Kidney (tissue), 14 donors: ENCODE data around the gene LGR6. TPM values are rescaled to one million over a fixed set of nuclear protein-coding genes. Genes with fewer than 3 reads are reported as not detected.

Experiments
- DNase-seq, 5 donors: peaks; one replicate each; pipeline ENCODE4 v3.0.0-alpha.2; 2013 to 2020
- FAIRE-seq: peaks from 2 replicates; lab custom pipeline; 2012; peaks lifted over from hg19 to GRCh38; lab: Jason Lieb, UNC
- H3K27ac ChIP-seq, 2 donors: one replicate each; pipeline ENCODE4 v1.7.0; 2013; ENCODE audit warnings: low read depth in 2 of 2, low read length in 2 of 2, inconsistent platforms in 1 of 2
- H3K27me3 ChIP-seq: one replicate; pipeline ENCODE4 v1.7.1; 2013; ENCODE audit warnings: low read length, inconsistent platforms; ENCODE audit not compliant: control insufficient read depth, insufficient read depth
- H3K36me3 ChIP-seq, 3 donors: one replicate each; pipeline versions ENCODE4 v1.7.0 to v1.7.1; 2013; ENCODE audit warnings: low read length in 3 of 3, control low read depth in 1 of 3, inconsistent platforms in 1 of 3; ENCODE audit not compliant: insufficient read depth in 3 of 3, control insufficient read depth in 2 of 3
- H3K4me1 ChIP-seq, 3 donors: one replicate each; pipeline versions ENCODE4 v1.7.0 to v1.7.1; 2013; ENCODE audit warnings: low read length in 3 of 3, inconsistent platforms in 1 of 3, low read depth in 1 of 3; ENCODE audit not compliant: control insufficient read depth in 2 of 3, insufficient read depth in 2 of 3
- H3K4me3 ChIP-seq, 3 donors: one replicate each; pipeline versions ENCODE4 v1.7.0 to v1.8.1; 2013; ENCODE audit warnings: low read length in 3 of 3, control low read depth in 1 of 3, inconsistent platforms in 1 of 3
- H3K9ac ChIP-seq, 3 donors: one replicate each; pipeline versions ENCODE4 v1.7.0 to v1.7.1; 2013; ENCODE audit warnings: low read length in 3 of 3, control low read depth in 1 of 3, inconsistent platforms in 1 of 3
- H3K9me3 ChIP-seq, 3 donors: one replicate each; pipeline versions ENCODE4 v1.7.0 to v1.7.1; 2013; ENCODE audit warnings: low read length in 3 of 3, control low read depth in 1 of 3, inconsistent platforms in 1 of 3; ENCODE audit not compliant: control insufficient read depth in 2 of 3, insufficient read depth in 1 of 3
- intact Hi-C: fragments of 100-400 bp; cut with DNase I; formaldehyde crosslinking; loops from one replicate; pipeline ENCODE4 v1.11.1; 2022
- polyA plus RNA-seq: library from polyadenylated mRNA; stranded (reverse); fragments of 350-450 nt; fragmentation: Illumina TruSeq; extraction: RNeasy Lipid Tissue Mini Kit (QIAGEN cat#74804); gene quantifications from one replicate; pipeline ENCODE4 v1.2.3, GENCODE V29; 2014; ENCODE audit warnings: low read depth, low replicate concordance; ENCODE audit not compliant: insufficient read depth
- total RNA-seq: library from RNA; stranded (reverse); fragmentation: NEBNext Ultra II Directional; extraction: Animal tissue kit (Norgen Biotek cat#: 25700); gene quantifications from one replicate; pipeline ENCODE4 v1.2.1, GENCODE V29; 2021
- TF ChIP-seq, protein P1 (sequence below): IDR thresholded peaks from 3 replicates; pipeline ENCODE4 v1.5.1; 2012; ENCODE audit warnings: mild to moderate bottlenecking, moderate library complexity, borderline replicate concordance; ENCODE audit not compliant: insufficient read depth; ENCODE audit errors: extremely low read depth
- donor health status: control.
- donor health status: control.
- donor health status: control.
- donor health status: control.
- donor health status: control.
- donor health status: DM: yes; HTN: yes; CAD: no.
- donor health status: Normal renal cell carcinoma (clear cell type).

The LGR6 gene
- total and polyA plus RNA-seq, 2 donors from 2014 or later: 1.8 to 4.1 TPM

DNA sequence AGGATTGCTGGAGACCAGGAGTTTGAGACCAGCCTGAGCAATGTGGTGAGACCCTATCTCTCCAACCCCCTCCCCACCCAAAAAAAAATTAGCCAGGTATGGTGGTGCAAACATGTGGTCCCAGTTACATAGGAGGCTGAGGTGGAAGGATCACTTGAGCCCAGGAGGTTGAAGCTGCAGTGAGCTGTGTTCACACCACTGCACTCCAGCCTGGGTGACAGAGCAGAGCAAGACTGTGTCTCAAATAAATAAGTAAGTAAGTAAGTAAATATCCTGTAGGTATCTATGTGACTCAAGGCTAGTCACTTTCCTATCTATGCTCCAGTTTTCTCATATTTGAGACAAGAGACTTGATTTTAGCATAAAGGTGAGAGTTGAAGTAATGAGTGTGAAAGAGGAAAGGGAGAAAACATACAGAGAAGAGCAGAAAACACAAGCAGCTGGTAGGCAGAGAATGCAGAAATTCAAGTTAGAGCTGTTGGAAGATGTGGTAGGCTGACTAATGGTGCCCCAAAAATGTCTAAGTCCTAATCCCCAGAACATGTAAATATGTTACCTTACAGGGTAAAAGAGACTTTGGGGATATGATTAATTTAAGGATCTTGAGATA is 162.4 kb downstream of the LGR6 start:
- H3K4me3 ChIP-seq: no peak overlapping the region
- no peak for DNase-seq
- TF ChIP-seq, protein P1, sequence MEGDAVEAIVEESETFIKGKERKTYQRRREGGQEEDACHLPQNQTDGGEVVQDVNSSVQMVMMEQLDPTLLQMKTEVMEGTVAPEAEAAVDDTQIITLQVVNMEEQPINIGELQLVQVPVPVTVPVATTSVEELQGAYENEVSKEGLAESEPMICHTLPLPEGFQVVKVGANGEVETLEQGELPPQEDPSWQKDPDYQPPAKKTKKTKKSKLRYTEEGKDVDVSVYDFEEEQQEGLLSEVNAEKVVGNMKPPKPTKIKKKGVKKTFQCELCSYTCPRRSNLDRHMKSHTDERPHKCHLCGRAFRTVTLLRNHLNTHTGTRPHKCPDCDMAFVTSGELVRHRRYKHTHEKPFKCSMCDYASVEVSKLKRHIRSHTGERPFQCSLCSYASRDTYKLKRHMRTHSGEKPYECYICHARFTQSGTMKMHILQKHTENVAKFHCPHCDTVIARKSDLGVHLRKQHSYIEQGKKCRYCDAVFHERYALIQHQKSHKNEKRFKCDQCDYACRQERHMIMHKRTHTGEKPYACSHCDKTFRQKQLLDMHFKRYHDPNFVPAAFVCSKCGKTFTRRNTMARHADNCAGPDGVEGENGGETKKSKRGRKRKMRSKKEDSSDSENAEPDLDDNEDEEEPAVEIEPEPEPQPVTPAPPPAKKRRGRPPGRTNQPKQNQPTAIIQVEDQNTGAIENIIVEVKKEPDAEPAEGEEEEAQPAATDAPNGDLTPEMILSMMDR: no peak
- H3K27ac ChIP-seq: no peak overlapping the region
- H3K36me3 ChIP-seq: no peaks in the 10 kb centered on the region
- no peak for FAIRE-seq
- intact Hi-C loops: no loop called here
- H3K9me3 ChIP-seq: no peaks in the 10 kb centered on the region
- H3K27me3 ChIP-seq: no peaks in the 10 kb centered on the region
- peaks cover 0 to 2% (median 0%) of the 10 kb centered on the region in 3 donors for H3K4me1 ChIP-seq
- no peak overlapping the region for H3K9ac ChIP-seq

DNA sequence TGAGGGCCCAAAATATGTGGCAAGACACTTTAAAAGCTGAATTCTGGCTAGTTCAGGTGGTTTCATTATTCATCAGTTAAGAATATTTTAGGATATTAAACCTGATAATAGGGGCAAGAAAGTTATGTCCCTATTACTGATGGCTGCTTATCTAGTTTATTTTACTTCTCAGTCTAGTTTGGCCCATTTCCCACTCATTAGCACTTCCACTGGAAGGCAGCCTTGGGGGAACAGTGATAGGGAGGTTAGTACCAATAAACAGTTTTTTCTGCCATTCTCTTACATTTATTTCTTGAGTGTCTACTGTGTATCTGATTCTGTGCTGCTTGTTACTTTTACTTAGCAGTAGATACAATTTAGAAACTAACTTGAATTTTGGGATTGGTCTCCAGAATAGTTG is 163.9 kb downstream of the LGR6 start:
- no peak overlapping the region for H3K9ac ChIP-seq
- no peak overlapping the region for H3K4me3 ChIP-seq
- TF ChIP-seq, protein P1: no peak
- no peaks in the 10 kb centered on the region for H3K4me1 ChIP-seq
- H3K27ac ChIP-seq: no peak overlapping the region
- FAIRE-seq (no peak), DNase-seq (no peak)
- no peaks in the 10 kb centered on the region for H3K27me3 ChIP-seq
- no peaks in the 10 kb centered on the region for H3K9me3 ChIP-seq
- intact Hi-C loops: no loop called here
- no peaks in the 10 kb centered on the region for H3K36me3 ChIP-seq

DNA sequence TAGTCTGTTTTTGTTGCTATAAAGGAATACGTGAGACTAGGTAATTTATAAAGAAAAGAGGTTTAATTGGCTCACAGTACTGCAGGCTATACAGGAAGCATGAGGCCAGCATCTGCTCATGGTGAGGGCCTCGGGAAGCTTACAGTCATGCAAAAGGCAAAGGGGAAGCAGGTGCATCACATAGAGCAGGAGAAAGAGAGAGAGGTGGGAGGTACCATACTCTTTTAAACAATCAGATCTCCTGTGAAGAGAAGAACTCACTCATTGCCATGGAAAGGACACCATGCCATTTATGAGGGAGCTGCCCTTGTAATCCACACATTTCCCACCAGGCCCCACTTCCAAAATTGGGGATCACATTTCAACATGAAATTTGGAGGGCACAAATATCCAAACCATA is 167.6 kb downstream of the LGR6 start:
- Histone ChIP-seq H3K4me3 (no peak overlapping the region), H3K4me1 (no peaks in the 10 kb centered on the region), H3K27me3 (no peaks in the 10 kb centered on the region), H3K27ac (no peak overlapping the region), H3K36me3 (no peaks in the 10 kb centered on the region), H3K9me3 (no peaks in the 10 kb centered on the region), H3K9ac (no peak overlapping the region)
- no peak for DNase-seq
- no peak for FAIRE-seq
- TF ChIP-seq, protein P1: no peak
- intact Hi-C loops: no loop called here

DNA sequence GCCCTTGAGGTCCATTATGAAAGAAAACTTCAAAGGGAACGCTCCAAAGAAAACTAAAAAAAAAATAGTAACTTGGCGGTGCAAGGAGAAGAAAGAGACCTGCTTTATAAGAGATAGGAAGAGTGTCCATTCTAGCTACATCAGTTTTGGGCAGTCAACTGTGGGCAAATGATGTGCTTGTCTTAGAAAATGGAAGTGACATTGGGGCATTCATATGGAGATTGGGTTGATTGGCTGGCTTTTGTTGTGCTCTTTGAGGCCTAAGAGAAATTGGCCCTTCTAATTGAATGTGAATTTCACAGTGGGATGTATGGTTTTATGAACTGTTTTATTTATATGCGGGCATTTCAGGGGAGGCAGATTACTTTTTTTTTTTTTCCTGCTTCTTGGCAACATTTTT is 168.1 kb downstream of the LGR6 start:
- no peak for DNase-seq
- H3K4me3 ChIP-seq: no peak overlapping the region
- TF ChIP-seq, protein P1: no peak
- FAIRE-seq: no peak
- no peaks in the 10 kb centered on the region for H3K27me3 ChIP-seq
- no peak overlapping the region for H3K27ac ChIP-seq
- no peaks in the 10 kb centered on the region for H3K36me3 ChIP-seq
- no peaks in the 10 kb centered on the region for H3K9me3 ChIP-seq
- no peaks in the 10 kb centered on the region for H3K4me1 ChIP-seq
- H3K9ac ChIP-seq: no peak overlapping the region
- intact Hi-C loops: no loop called here
